SKM-1 (cell line): Measurements from ENCODE around the gene INPP5J.
A peak's percentile ranks its signal among the peaks of the same experiment; 100 is the strongest.
"Not testable (repeated sequence)": the region's sequence is repeated elsewhere in the genome, so short reads cannot be mapped to it uniquely, and the experiment has no call there.

ENCODE experiments used
- DNase-seq: peaks from one replicate; lab custom pipeline; 2025; ENCODE audit not compliant: unreplicated experiment; lab: John Stamatoyannopoulos, UW

The INPP5J gene

GRCh38 chr22:31100762-31101525, 21.8 kb upstream of the INPP5J start:
- no peak for DNase-seq

- no peak for DNase-seq
Observed at GRCh38 chr22:31102441-31103081, 20.2 kb upstream of the INPP5J start.

- no peak for DNase-seq
Observed at GRCh38 chr22:31103111-31103510, 19.7 kb upstream of the INPP5J start.

GRCh38 chr22:31103899-31104694, 18.7 kb upstream of the INPP5J start:
- DNase-seq = no peak

- DNase-seq = no peak
Observed at GRCh38 chr22:31104869-31105268, 17.9 kb upstream of the INPP5J start.

GRCh38 chr22:31105282-31105929, 17.4 kb upstream of the INPP5J start:
- DNase-seq = no peak

- no peak for DNase-seq
Observed at GRCh38 chr22:31106001-31106571, 16.7 kb upstream of the INPP5J start.

GRCh38 chr22:31106731-31107177, 16.0 kb upstream of the INPP5J start:
- no peak for DNase-seq

GRCh38 chr22:31107178-31107893, 15.4 kb upstream of the INPP5J start, which contains the start of gene SELENOM:
Gene SELENOM, minus strand, starts transcription at chr22:31107568. Its CDS starts 63 bp downstream, at chr22:31107505.
- peak; percentile 95 for DNase-seq

GRCh38 chr22:31107894-31108218, 14.9 kb upstream of the INPP5J start:
- no peak for DNase-seq

- DNase-seq = not testable (repeated sequence)
Observed at GRCh38 chr22:31112547-31113091, 10.1 kb upstream of the INPP5J start.

GRCh38 chr22:31118046-31118820, 4.5 kb upstream of the INPP5J start:
- DNase-seq = no peak

GRCh38 chr22:31119026-31119717, 3.6 kb upstream of the INPP5J start:
- no peak for DNase-seq

- DNase-seq = no peak
Observed at GRCh38 chr22:31120230-31120629, 2.5 kb upstream of the INPP5J start.

GRCh38 chr22:31120642-31121041, 2.1 kb upstream of the INPP5J start:
- DNase-seq = no peak

- DNase-seq = no peak
Observed at GRCh38 chr22:31121403-31121802, 1.4 kb upstream of the INPP5J start.

GRCh38 chr22:31122196-31122531, 602 bp upstream of the INPP5J start:
- no peak for DNase-seq

GRCh38 chr22:31123292-31123602, 481 bp downstream of the INPP5J start:
- DNase-seq = no peak

- no peak for DNase-seq
Observed at GRCh38 chr22:31124290-31124689, 1.5 kb downstream of the INPP5J start.
